ENCODE measurements around the gene PRDX6.

Gene PRDX6

DNA sequence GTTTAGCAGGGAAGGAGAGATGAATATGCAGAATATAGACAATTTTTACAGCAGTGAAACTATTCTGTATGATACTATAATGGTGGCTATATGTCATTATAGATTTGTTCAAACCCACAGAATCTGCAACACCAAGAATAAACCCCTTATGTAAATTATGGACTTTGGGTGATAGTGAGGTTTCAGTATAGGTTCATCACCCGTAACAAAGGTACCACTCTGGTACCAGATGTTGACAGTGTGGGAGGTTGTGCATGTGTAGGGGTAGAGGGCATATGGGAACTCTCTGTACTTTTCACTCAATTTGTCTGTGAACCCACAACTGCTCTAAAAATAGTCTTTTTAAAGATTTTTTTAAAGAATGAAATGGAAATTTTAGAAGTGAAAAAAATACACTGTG is 29.9 kb upstream of the PRDX6 start:
- Histone ChIP-seq H3K4me3 (ENCODE audit: insufficient read depth, low read length, poor library complexity, severe bottlenecking) (no peak overlapping the region), H3K9ac (ENCODE audit: low read length) (no peak overlapping the region)
- no peak for TF ChIP-seq EZH2phosphoT487 (conservative IDR thresholded peaks at IDR 0.05; ENCODE audit: low read length)
- no peak for TF ChIP-seq CTCF (IDR thresholded peaks at IDR 0.05; ENCODE audit: insufficient read depth, low read length, poor library complexity, severe bottlenecking)

DNA sequence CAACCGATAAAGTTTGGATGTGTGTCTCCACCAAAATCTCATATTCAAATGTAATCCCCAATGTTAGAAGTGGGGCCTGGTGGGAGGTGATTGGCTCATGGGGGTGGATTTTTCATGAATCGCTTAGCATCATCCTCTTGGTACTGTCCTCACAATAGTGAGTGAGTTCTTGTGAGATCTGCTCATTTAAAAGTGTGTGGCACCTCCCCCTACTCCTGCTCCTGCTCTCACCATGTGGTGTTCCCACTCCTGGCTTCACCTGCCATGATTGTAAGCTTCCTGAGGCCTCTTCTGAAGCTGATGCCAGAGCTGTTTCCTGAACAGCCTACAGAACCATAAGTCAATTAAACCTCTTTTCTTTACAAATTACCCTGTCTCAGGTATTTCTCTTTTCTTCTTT is 28.2 kb upstream of the PRDX6 start:
- no peak overlapping the region for H3K4me3 ChIP-seq (ENCODE audit: insufficient read depth, low read length, poor library complexity, severe bottlenecking)
- H3K79me2 ChIP-seq (ENCODE audit: insufficient read depth, low read length) = 0 out of 2 replicates have a peak, but pooled peaks cover 7% of the 10 kb centered on the region
- H3K9ac ChIP-seq (ENCODE audit: low read length) = no peak overlapping the region
- H3K4me2 ChIP-seq (ENCODE audit: low read depth, low read length, poor library complexity, severe bottlenecking) = no peak overlapping the region
- H3K27me3 ChIP-seq (ENCODE audit: low read length) = no peaks in the 10 kb centered on the region
- TF ChIP-seq CTCF (IDR thresholded peaks at IDR 0.05; ENCODE audit: insufficient read depth, low read length, poor library complexity, severe bottlenecking) (no peak), EZH2phosphoT487 (conservative IDR thresholded peaks at IDR 0.05; ENCODE audit: low read length) (no peak)
- H3K9me2 ChIP-seq (replicated peaks; ENCODE audit: insufficient read depth, low read length) = no peaks in the 10 kb centered on the region
- peaks cover 20% of the 10 kb centered on the region for H3K36me3 ChIP-seq (ENCODE audit: low read length)
- H3F3A ChIP-seq (ENCODE audit: insufficient read depth) = no peaks in the 10 kb centered on the region; the same call in 1 of the 2 replicates
- H2AFZ ChIP-seq (ENCODE audit: low read depth, low read length, severe bottlenecking) = no peak overlapping the region
- no peak overlapping the region for H3K27ac ChIP-seq (ENCODE audit: low read depth, low read length)
- H3K9me3 ChIP-seq (ENCODE audit: insufficient read depth, low read length) = no peaks in the 10 kb centered on the region
- no peaks in the 10 kb centered on the region; the same call in 1 of the 2 replicates for H4K20me1 ChIP-seq (ENCODE audit: low read depth, low read length)

More for the DNA sequence above, 29.9 kb upstream of the PRDX6 start:
- Histone ChIP-seq H3F3A (ENCODE audit: insufficient read depth) (no peaks in the 10 kb centered on the region; the same call in 1 of the 2 replicates), H3K4me2 (ENCODE audit: low read depth, low read length, poor library complexity, severe bottlenecking) (no peak overlapping the region), H4K20me1 (ENCODE audit: low read depth, low read length) (no peaks in the 10 kb centered on the region; the same call in 1 of the 2 replicates), H3K79me2 (ENCODE audit: insufficient read depth, low read length) (0 out of 2 replicates have a peak, but pooled peaks cover 12% of the 10 kb centered on the region), H3K9me3 (ENCODE audit: insufficient read depth, low read length) (no peaks in the 10 kb centered on the region), H3K9me2 (replicated peaks; ENCODE audit: insufficient read depth, low read length) (no peaks in the 10 kb centered on the region), H2AFZ (ENCODE audit: low read depth, low read length, severe bottlenecking) (no peak overlapping the region), H3K27me3 (ENCODE audit: low read length) (no peaks in the 10 kb centered on the region), H3K36me3 (ENCODE audit: low read length) (peaks cover 20% of the 10 kb centered on the region), H3K27ac (ENCODE audit: low read depth, low read length) (no peak overlapping the region)

GRCh38 chr1:173451981-173452380 is 25.2 kb upstream of the PRDX6 start:
- H3K79me2 ChIP-seq (ENCODE audit: insufficient read depth, low read length) = 0 out of 2 replicates have a peak, but pooled peaks cover 3% of the 10 kb centered on the region
- no peaks in the 10 kb centered on the region; the same call in 1 of the 2 replicates for H4K20me1 ChIP-seq (ENCODE audit: low read depth, low read length)
- no peak overlapping the region for H3K4me3 ChIP-seq (ENCODE audit: insufficient read depth, low read length, poor library complexity, severe bottlenecking)
- no peaks in the 10 kb centered on the region for H3K9me2 ChIP-seq (replicated peaks; ENCODE audit: insufficient read depth, low read length)
- no peak overlapping the region for H2AFZ ChIP-seq (ENCODE audit: low read depth, low read length, severe bottlenecking)
- no peak overlapping the region for H3K27ac ChIP-seq (ENCODE audit: low read depth, low read length)
- H3K4me2 ChIP-seq (ENCODE audit: low read depth, low read length, poor library complexity, severe bottlenecking) = no peak overlapping the region
- no peaks in the 10 kb centered on the region for H3K27me3 ChIP-seq (ENCODE audit: low read length)
- no peaks in the 10 kb centered on the region; the same call in 1 of the 2 replicates for H3F3A ChIP-seq (ENCODE audit: insufficient read depth)
- H3K9ac ChIP-seq (ENCODE audit: low read length) = no peak overlapping the region
- TF ChIP-seq EZH2phosphoT487 (conservative IDR thresholded peaks at IDR 0.05; ENCODE audit: low read length) = no peak
- TF ChIP-seq CTCF (IDR thresholded peaks at IDR 0.05; ENCODE audit: insufficient read depth, low read length, poor library complexity, severe bottlenecking) = no peak
- peaks cover 10% of the 10 kb centered on the region; the same call in 1 of the 2 replicates for H3K36me3 ChIP-seq (ENCODE audit: low read length)
- no peaks in the 10 kb centered on the region for H3K9me3 ChIP-seq (ENCODE audit: insufficient read depth, low read length)
